ENCODE measurements around the gene ADSL. TPM values are rescaled to one million over a fixed set of nuclear protein-coding genes. Genes with fewer than 3 reads are reported as not detected.

The ADSL gene
- total and polyA plus RNA-seq, 2 of the 8 experiments (the other 6 are each of a cell fraction or from before 2014, with no cell fraction given), result 197 to 218 TPM

GRCh38 chr22:40403141-40403540, 56.8 kb downstream of the ADSL start:
- no peak overlapping the region for H3K4me3 ChIP-seq (ENCODE audit: extremely low read depth in 1 of 4, insufficient read depth in 2 of 4, low read depth in 3 of 4, low read length in 4 of 4)
- H3K9ac ChIP-seq (replicated peaks in 1 of 4; ENCODE audit: extremely low read depth in 1 of 4, low read depth in 3 of 4, low read length in 3 of 4), result no peak overlapping the region
- no peak overlapping the region for H4K91ac ChIP-seq (replicated peaks; ENCODE audit: insufficient read length, low read length)
- no peaks in the 10 kb centered on the region for H3K79me1 ChIP-seq (ENCODE audit: low read depth, low read length)
- no peak overlapping the region for H3K18ac ChIP-seq (ENCODE audit: extremely low read depth, low read length)
- H3K4ac ChIP-seq (replicated peaks; ENCODE audit: insufficient read length, low read depth, low read length), result no peak overlapping the region
- no peak overlapping the region for H4K8ac ChIP-seq (ENCODE audit: extremely low read depth, insufficient read depth, low read length)
- H3K23ac ChIP-seq (ENCODE audit: insufficient read length), result no peak overlapping the region
- TF ChIP-seq TAF1 (IDR thresholded peaks at IDR 0.05; ENCODE audit: low read depth, low read length) (no peak), RAD21 (IDR thresholded peaks at IDR 0.05 in 1 of 2, conservative IDR thresholded peaks at IDR 0.05 in 1 of 2; ENCODE audit: low read depth in 2 of 2, low read length in 2 of 2) (no peak), POLR2A (IDR thresholded peaks at IDR 0.05; ENCODE audit: control extremely low read depth in 1 of 2, low read depth in 2 of 2, low read length in 2 of 2) (no peak), RBBP5 (IDR thresholded peaks at IDR 0.05; ENCODE audit: borderline replicate concordance, low read depth, low read length) (no peak), SRF (IDR thresholded peaks at IDR 0.05; ENCODE audit: low read depth, low read length) (no peak), PHF8 (conservative IDR thresholded peaks at IDR 0.05; ENCODE audit: low read depth, low read length) (no peak), NANOG (IDR thresholded peaks at IDR 0.05; ENCODE audit: insufficient read depth, low read depth, low read length, poor library complexity, severe bottlenecking) (no peak), SIX5 (IDR thresholded peaks at IDR 0.05; ENCODE audit: low read depth, low read length) (no peak), SP4 (IDR thresholded peaks at IDR 0.05; ENCODE audit: low read length) (no peak), TAF7 (optimal IDR thresholded peaks at IDR 0.05; ENCODE audit: borderline replicate concordance, low read depth, low read length) (no peak), EGR1 (IDR thresholded peaks at IDR 0.05; ENCODE audit: borderline replicate concordance, low read depth, low read length) (no peak)
- TF ChIP-seq, protein P1, sequence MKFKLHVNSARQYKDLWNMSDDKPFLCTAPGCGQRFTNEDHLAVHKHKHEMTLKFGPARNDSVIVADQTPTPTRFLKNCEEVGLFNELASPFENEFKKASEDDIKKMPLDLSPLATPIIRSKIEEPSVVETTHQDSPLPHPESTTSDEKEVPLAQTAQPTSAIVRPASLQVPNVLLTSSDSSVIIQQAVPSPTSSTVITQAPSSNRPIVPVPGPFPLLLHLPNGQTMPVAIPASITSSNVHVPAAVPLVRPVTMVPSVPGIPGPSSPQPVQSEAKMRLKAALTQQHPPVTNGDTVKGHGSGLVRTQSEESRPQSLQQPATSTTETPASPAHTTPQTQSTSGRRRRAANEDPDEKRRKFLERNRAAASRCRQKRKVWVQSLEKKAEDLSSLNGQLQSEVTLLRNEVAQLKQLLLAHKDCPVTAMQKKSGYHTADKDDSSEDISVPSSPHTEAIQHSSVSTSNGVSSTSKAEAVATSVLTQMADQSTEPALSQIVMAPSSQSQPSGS (IDR thresholded peaks at IDR 0.05; ENCODE audit: low read length), result no peak
- H2AK5ac ChIP-seq (ENCODE audit: low read depth, low read length), result no peak overlapping the region
- H3K27ac ChIP-seq (ENCODE audit: low read depth, low read length), result no peak overlapping the region
- H2BK15ac ChIP-seq (ENCODE audit: low read length), result no peak overlapping the region
- no peaks in the 10 kb centered on the region for H4K20me1 ChIP-seq (replicated peaks in 1 of 2; ENCODE audit: control insufficient read depth in 1 of 2, insufficient read depth in 2 of 2, low read length in 2 of 2)
- 82% methylated on average over 3 of the region's 3 CpGs; no CpG with 5 or more reads in 1 of the 2 experiments for WGBS, 2 experiments (ENCODE audit: extremely low coverage in 1 of 2, insufficient coverage in 1 of 2, insufficient read length in 1 of 2, insufficient replicate concordance in 2 of 2, low coverage in 1 of 2, low lambda C conversion rate in 2 of 2, missing lambda C conversion rate in 1 of 2)
- DNase-seq (ENCODE audit: low read depth in 1 of 2, low spot score in 2 of 2), result no peak
- H3K4me1 ChIP-seq (replicated peaks in 1 of 4; ENCODE audit: control insufficient read depth in 3 of 4, insufficient read depth in 4 of 4, low read length in 3 of 4), result no peaks in the 10 kb centered on the region
- H2BK12ac ChIP-seq (ENCODE audit: low read depth, low read length), result no peak overlapping the region
- H2BK120ac ChIP-seq (replicated peaks; ENCODE audit: low read depth, low read length), result no peak overlapping the region
- H3K9me3 ChIP-seq (ENCODE audit: insufficient read depth in 2 of 2, low read depth in 1 of 2, low read length in 1 of 2), result no peaks in the 10 kb centered on the region
- H4K5ac ChIP-seq (ENCODE audit: insufficient read length, low read depth, low read length), result no peak overlapping the region
- H2BK5ac ChIP-seq (ENCODE audit: low read depth, low read length), result no peak overlapping the region
- H3K14ac ChIP-seq (ENCODE audit: insufficient read length), result no peak overlapping the region
- no peak overlapping the region for H2BK20ac ChIP-seq (ENCODE audit: low read length)
- peaks cover 2 to 35% (median 14%) of the 10 kb centered on the region in 4 experiments; a peak in 7 of 8 replicates for H3K36me3 ChIP-seq (ENCODE audit: control insufficient read depth in 2 of 4, insufficient read depth in 4 of 4, low read length in 3 of 4)
- H3K79me2 ChIP-seq (ENCODE audit: control insufficient read depth in 1 of 2, insufficient read depth in 2 of 2, low read length in 2 of 2), result no peaks in the 10 kb centered on the region
- ChIA-PET CTCF (ENCODE audit: partially characterized antibody) (no interaction called here), POLR2A (ENCODE audit: partially characterized antibody) (interaction anchor here (0.8 to 1.3 kb wide), 2 partner anchors 12 to 16 kb away, joined by 3 read pairs; no protein-coding TSS in a partner anchor)
- no peak overlapping the region for H3K56ac ChIP-seq (replicated peaks; ENCODE audit: insufficient read length, low read depth, low read length)
- H3K4me2 ChIP-seq (ENCODE audit: insufficient read depth in 1 of 2, low read depth in 2 of 2, low read length in 2 of 2), result no peak overlapping the region
- no peak overlapping the region for H2AFZ ChIP-seq (ENCODE audit: low read length)
- no peaks in the 10 kb centered on the region for H3K27me3 ChIP-seq (replicated peaks in 1 of 4; ENCODE audit: control insufficient read depth in 3 of 4, extremely low read depth in 1 of 4, insufficient read depth in 3 of 4, low read length in 3 of 4)
- no peaks in the 10 kb centered on the region for H3K23me2 ChIP-seq (ENCODE audit: low read depth, low read length)
- FAIRE-seq, result no peak

Measured in H1 (cell line).